ENCODE measurements around the gene STRAP. TPM values are rescaled to one million over a fixed set of nuclear protein-coding genes. Genes with fewer than 3 reads are reported as not detected.

The STRAP gene
- total and polyA plus RNA-seq, 9 of the 15 experiments (the other 6 are each of a cell fraction or from before 2014, with no cell fraction given): 58.5 to 134 (median 89.5) TPM

DNA sequence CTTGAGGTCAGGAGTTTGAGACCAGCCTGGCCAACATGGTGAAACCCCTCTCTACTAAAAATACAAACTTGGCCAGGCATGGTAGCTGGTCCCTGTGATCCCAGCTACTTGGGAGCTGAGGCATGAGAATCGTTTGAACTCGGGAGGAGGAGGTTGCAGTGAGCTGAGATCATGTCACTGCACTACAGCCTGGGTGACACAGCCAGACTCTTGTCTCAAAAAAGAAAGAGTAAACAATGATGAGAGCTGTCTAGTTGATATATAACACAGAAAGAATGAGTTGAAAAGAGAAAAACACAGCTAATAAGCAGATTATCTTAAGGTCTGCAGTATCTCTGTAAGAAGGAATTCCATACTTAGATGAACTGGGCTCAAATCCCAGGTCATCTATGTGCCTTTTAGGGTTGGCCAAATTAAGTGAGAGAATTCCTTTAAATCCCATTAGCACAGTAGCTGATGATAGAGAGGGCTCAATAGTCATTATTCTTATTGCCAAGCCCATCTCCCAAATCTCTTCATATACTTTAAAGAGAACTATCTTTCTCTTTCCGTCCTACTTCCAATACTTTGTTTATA is 31.1 kb upstream of the STRAP start (continued):
- TF ChIP-seq NELFE (IDR thresholded peaks at IDR 0.05; ENCODE audit: insufficient read depth, insufficient read length) (no peak), ZNF347 (CRISPR knock-in tag; IDR thresholded peaks at IDR 0.05; ENCODE audit: low read depth) (no peak), POLR3A (IDR thresholded peaks at IDR 0.05; ENCODE audit: borderline replicate concordance, extremely low read depth, insufficient read depth, insufficient read length) (no peak)

DNA sequence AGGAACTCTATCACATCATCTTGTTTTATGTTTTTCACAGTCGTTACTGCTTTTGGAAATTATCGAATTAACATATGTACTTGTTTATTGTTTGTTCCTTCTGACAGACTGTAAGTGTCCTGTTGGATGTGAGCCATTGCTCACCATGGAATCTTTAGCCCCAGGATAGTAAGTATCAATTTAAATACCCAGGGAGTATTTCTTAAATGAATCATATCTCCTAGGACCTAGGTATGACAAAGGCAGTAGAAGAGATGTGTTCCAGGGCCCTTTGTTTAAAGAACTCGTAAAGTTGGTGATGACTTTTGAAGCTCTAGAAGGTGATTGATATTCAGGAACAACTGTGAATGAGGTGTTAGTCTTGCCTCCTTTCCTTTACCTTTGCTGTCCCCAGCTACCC is 30.3 kb upstream of the STRAP start:
- no peak overlapping the region for H3K9ac ChIP-seq (ENCODE audit: insufficient read depth in 1 of 2, low read depth in 2 of 2, low read length in 2 of 2)
- ChIA-PET POLR2A (interaction anchor here (0.6 to 1.1 kb wide), 2 partner anchors 30 to 261 kb away, joined by 3 to 6 read pairs; partner anchors contain the start of gene STRAP), CTCF (ENCODE audit: low intra/inter-chr PET ratio) (no interaction called here)
- no peaks in the 10 kb centered on the region for H3K27me3 ChIP-seq (ENCODE audit: control insufficient read depth in 2 of 2, insufficient read depth in 2 of 2, low read length in 2 of 2)
- no peak overlapping the region for H3K27ac ChIP-seq (ENCODE audit: extremely low read depth, low read depth, low read length)
- DNase-seq (ENCODE audit: extremely low read depth in 1 of 4, low spot score in 3 of 4) (no peak), ATAC-seq (no peak), FAIRE-seq (no peak)
- H3K36me3 ChIP-seq (ENCODE audit: control insufficient read depth, insufficient read depth, low read length): no peaks in the 10 kb centered on the region
- WGBS (ENCODE audit: insufficient coverage, low coverage, missing lambda C conversion rate): 0% methylated on average over 3 of the region's 3 CpGs
- TF ChIP-seq ZNF696 (CRISPR knock-in tag; conservative IDR thresholded peaks at IDR 0.05) (no peak), THRAP3 (IDR thresholded peaks at IDR 0.05; ENCODE audit: borderline replicate concordance) (no peak), ZNF121 (CRISPR knock-in tag; conservative IDR thresholded peaks at IDR 0.05) (no peak), ESRRB (CRISPR knock-in tag; IDR thresholded peaks at IDR 0.05; ENCODE audit: borderline replicate concordance) (no peak), ZNF133 (CRISPR knock-in tag; IDR thresholded peaks at IDR 0.05) (no peak), FOXM1 (IDR thresholded peaks at IDR 0.05; ENCODE audit: low read depth) (no peak), FOXM1 (CRISPR knock-in tag; IDR thresholded peaks at IDR 0.05; ENCODE audit: low read depth) (no peak), ZNF57 (CRISPR knock-in tag; IDR thresholded peaks at IDR 0.05) (no peak), ZNF766 (CRISPR knock-in tag; conservative IDR thresholded peaks at IDR 0.05) (no peak), TCF3 (CRISPR knock-in tag; IDR thresholded peaks at IDR 0.05) (no peak), ARNT (IDR thresholded peaks at IDR 0.05) (no peak), NCOA1 (IDR thresholded peaks at IDR 0.05; ENCODE audit: low read depth) (no peak)
- TF ChIP-seq, protein P1, sequence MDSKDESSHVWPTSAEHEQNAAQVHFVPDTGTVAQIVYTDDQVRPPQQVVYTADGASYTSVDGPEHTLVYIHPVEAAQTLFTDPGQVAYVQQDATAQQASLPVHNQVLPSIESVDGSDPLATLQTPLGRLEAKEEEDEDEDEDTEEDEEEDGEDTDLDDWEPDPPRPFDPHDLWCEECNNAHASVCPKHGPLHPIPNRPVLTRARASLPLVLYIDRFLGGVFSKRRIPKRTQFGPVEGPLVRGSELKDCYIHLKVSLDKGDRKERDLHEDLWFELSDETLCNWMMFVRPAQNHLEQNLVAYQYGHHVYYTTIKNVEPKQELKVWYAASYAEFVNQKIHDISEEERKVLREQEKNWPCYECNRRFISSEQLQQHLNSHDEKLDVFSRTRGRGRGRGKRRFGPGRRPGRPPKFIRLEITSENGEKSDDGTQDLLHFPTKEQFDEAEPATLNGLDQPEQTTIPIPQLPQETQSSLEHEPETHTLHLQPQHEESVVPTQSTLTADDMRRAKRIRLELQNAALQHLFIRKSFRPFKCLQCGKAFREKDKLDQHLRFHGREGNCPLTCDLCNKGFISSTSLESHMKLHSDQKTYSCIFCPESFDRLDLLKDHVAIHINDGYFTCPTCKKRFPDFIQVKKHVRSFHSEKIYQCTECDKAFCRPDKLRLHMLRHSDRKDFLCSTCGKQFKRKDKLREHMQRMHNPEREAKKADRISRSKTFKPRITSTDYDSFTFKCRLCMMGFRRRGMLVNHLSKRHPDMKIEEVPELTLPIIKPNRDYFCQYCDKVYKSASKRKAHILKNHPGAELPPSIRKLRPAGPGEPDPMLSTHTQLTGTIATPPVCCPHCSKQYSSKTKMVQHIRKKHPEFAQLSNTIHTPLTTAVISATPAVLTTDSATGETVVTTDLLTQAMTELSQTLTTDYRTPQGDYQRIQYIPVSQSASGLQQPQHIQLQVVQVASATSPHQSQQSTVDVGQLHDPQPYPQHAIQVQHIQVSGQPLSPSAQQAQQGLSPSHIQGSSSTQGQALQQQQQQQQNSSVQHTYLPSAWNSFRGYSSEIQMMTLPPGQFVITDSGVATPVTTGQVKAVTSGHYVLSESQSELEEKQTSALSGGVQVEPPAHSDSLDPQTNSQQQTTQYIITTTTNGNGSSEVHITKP (IDR thresholded peaks at IDR 0.05; ENCODE audit: partially characterized antibody): no peak
- H3K4me1 ChIP-seq (replicated peaks in 1 of 2; ENCODE audit: control insufficient read depth in 2 of 2, insufficient read depth in 2 of 2, low read length in 2 of 2): no peaks in the 10 kb centered on the region
- no peak overlapping the region for H3K4me2 ChIP-seq (ENCODE audit: insufficient read depth, low read length)
- no peaks in the 10 kb centered on the region for H3K79me2 ChIP-seq (ENCODE audit: control insufficient read depth, insufficient read depth, low read length)
- BruUV-seq (replicated peaks): no TSS peak
- intact Hi-C loops (cut with micrococcal nuclease) (no loop called here), in situ Hi-C loops (cut with MboI) (loop anchor here (10.0 kb wide), 1 partner anchor 577 kb away; no protein-coding TSS in a partner anchor)
- H4K20me1 ChIP-seq (replicated peaks; ENCODE audit: control insufficient read depth, insufficient read depth, low read length): no peaks in the 10 kb centered on the region
- no peaks in the 10 kb centered on the region for H3K9me3 ChIP-seq (replicated peaks; ENCODE audit: control insufficient read depth, insufficient read depth, low read depth, low read length)
- H2AFZ ChIP-seq (ENCODE audit: low read depth, low read length): no peak overlapping the region
- H3K9me1 ChIP-seq (ENCODE audit: control insufficient read depth, insufficient read depth, low read length): no peaks in the 10 kb centered on the region
- H3K4me3 ChIP-seq: no peak overlapping the region
